ENCODE data around the gene SUMO2.
"Not testable (repeated sequence)": the region's sequence is repeated elsewhere in the genome, so short reads cannot be mapped to it uniquely, and the experiment has no call there.

Gene SUMO2

GRCh38 chr17:75152523-75152921, 30.2 kb downstream of the SUMO2 start:
- Mint-ChIP-seq H3K27me3 (no peaks in the 10 kb centered on the region), H3K27ac (ENCODE audit: low read depth) (peak overlapping the region; percentile 65), H3K4me1 (peaks cover 39% of the 10 kb centered on the region), H3K4me3 (peak overlapping the region; percentile 94), H3K36me3 (ENCODE audit: insufficient read depth) (peaks cover 22% of the 10 kb centered on the region), H3K9me3 (no peaks in the 10 kb centered on the region)
- ATAC-seq (replicated peaks; ENCODE audit: extremely low read depth, poor library complexity, severe bottlenecking), result no peak
- DNase-seq (ENCODE audit: low spot score in 2 of 2), result no peak

GRCh38 chr17:75151930-75152329, 30.8 kb downstream of the SUMO2 start:
- Mint-ChIP-seq H3K4me1 (peaks cover 39% of the 10 kb centered on the region), H3K27me3 (no peaks in the 10 kb centered on the region), H3K9me3 (no peaks in the 10 kb centered on the region), H3K27ac (ENCODE audit: low read depth) (peak overlapping the region; percentile 65), H3K36me3 (ENCODE audit: insufficient read depth) (peaks cover 28% of the 10 kb centered on the region), H3K4me3 (peak overlapping the region; percentile 94)
- DNase-seq (ENCODE audit: low spot score in 2 of 2) (no peak), ATAC-seq (replicated peaks; ENCODE audit: extremely low read depth, poor library complexity, severe bottlenecking) (no peak)

GRCh38 chr17:75147878-75148546, 34.7 kb downstream of the SUMO2 start:
- ATAC-seq (replicated peaks; ENCODE audit: extremely low read depth, poor library complexity, severe bottlenecking) (no peak), DNase-seq (ENCODE audit: low spot score in 2 of 2) (no peak)
- no peaks in the 10 kb centered on the region for H3K9me3 Mint-ChIP-seq
- H3K27ac Mint-ChIP-seq (ENCODE audit: low read depth), result peak overlapping the region; percentile 50
- H3K4me3 Mint-ChIP-seq, result no peak overlapping the region
- H3K36me3 Mint-ChIP-seq (ENCODE audit: insufficient read depth), result peaks cover 31% of the 10 kb centered on the region
- no peaks in the 10 kb centered on the region for H3K27me3 Mint-ChIP-seq
- H3K4me1 Mint-ChIP-seq, result peaks cover 22% of the 10 kb centered on the region

- no peak overlapping the region for H3K4me3 Mint-ChIP-seq
- ATAC-seq (replicated peaks; ENCODE audit: extremely low read depth, poor library complexity, severe bottlenecking), result no peak
- DNase-seq (ENCODE audit: low spot score in 2 of 2), result no peak
- peaks cover 29% of the 10 kb centered on the region for H3K36me3 Mint-ChIP-seq (ENCODE audit: insufficient read depth)
- no peaks in the 10 kb centered on the region for H3K27me3 Mint-ChIP-seq
- H3K27ac Mint-ChIP-seq (ENCODE audit: low read depth), result no peak overlapping the region
- peaks cover 13% of the 10 kb centered on the region for H3K4me1 Mint-ChIP-seq
- no peaks in the 10 kb centered on the region for H3K9me3 Mint-ChIP-seq
Measured at GRCh38 chr17:75146592-75146991, 36.2 kb downstream of the SUMO2 start.

- Mint-ChIP-seq H3K9me3 (no peaks in the 10 kb centered on the region), H3K27ac (ENCODE audit: low read depth) (no peak overlapping the region)
Measured at GRCh38 chr17:75144816-75145512, 37.8 kb downstream of the SUMO2 start.

GRCh38 chr17:75142236-75142971, 40.4 kb downstream of the SUMO2 start:
- Mint-ChIP-seq H3K4me1 (peaks cover 17% of the 10 kb centered on the region), H3K9me3 (no peaks in the 10 kb centered on the region), H3K27me3 (no peaks in the 10 kb centered on the region), H3K27ac (ENCODE audit: low read depth) (no peak overlapping the region), H3K4me3 (no peak overlapping the region), H3K36me3 (ENCODE audit: insufficient read depth) (peaks cover 22% of the 10 kb centered on the region)
- ATAC-seq (replicated peaks; ENCODE audit: extremely low read depth, poor library complexity, severe bottlenecking), result no peak
- no peak for DNase-seq (ENCODE audit: low spot score in 2 of 2)

More at GRCh38 chr17:75144816-75145512, 37.8 kb downstream of the SUMO2 start:
- no peak for ATAC-seq (replicated peaks; ENCODE audit: extremely low read depth, poor library complexity, severe bottlenecking)
- Mint-ChIP-seq H3K4me1 (peaks cover 27% of the 10 kb centered on the region), H3K36me3 (ENCODE audit: insufficient read depth) (peaks cover 29% of the 10 kb centered on the region), H3K4me3 (no peak overlapping the region), H3K27me3 (no peaks in the 10 kb centered on the region)
- DNase-seq (ENCODE audit: low spot score in 2 of 2), result no peak

- Mint-ChIP-seq H3K4me1 (peaks cover 17% of the 10 kb centered on the region), H3K4me3 (no peak overlapping the region), H3K9me3 (no peaks in the 10 kb centered on the region), H3K36me3 (ENCODE audit: insufficient read depth) (peaks cover 5% of the 10 kb centered on the region), H3K27me3 (no peaks in the 10 kb centered on the region), H3K27ac (ENCODE audit: low read depth) (peak overlapping the region; percentile 32)
- no peak for ATAC-seq (replicated peaks; ENCODE audit: extremely low read depth, poor library complexity, severe bottlenecking)
- DNase-seq (ENCODE audit: low spot score in 2 of 2), result no peak
Measured at GRCh38 chr17:75138519-75138918, 44.2 kb downstream of the SUMO2 start.

GRCh38 chr17:75137762-75138161, 45.0 kb downstream of the SUMO2 start:
- not testable (repeated sequence) for H3K27ac Mint-ChIP-seq (ENCODE audit: low read depth); H3K9me3 Mint-ChIP-seq; H3K36me3 Mint-ChIP-seq (ENCODE audit: insufficient read depth); H3K27me3 Mint-ChIP-seq; ATAC-seq (replicated peaks; ENCODE audit: extremely low read depth, poor library complexity, severe bottlenecking); H3K4me3 Mint-ChIP-seq; DNase-seq (ENCODE audit: low spot score in 2 of 2)
- peaks cover 17% of the 10 kb centered on the region for H3K4me1 Mint-ChIP-seq

- H3K4me1 Mint-ChIP-seq, result peaks cover 10% of the 10 kb centered on the region
- ATAC-seq (replicated peaks; ENCODE audit: extremely low read depth, poor library complexity, severe bottlenecking) (no peak), DNase-seq (ENCODE audit: low spot score in 2 of 2) (no peak)
- peaks cover 5% of the 10 kb centered on the region for H3K36me3 Mint-ChIP-seq (ENCODE audit: insufficient read depth)
- no peaks in the 10 kb centered on the region for H3K9me3 Mint-ChIP-seq
- no peaks in the 10 kb centered on the region for H3K27me3 Mint-ChIP-seq
- H3K4me3 Mint-ChIP-seq, result no peak overlapping the region
- H3K27ac Mint-ChIP-seq (ENCODE audit: low read depth), result peak overlapping the region; percentile 10
Measured at GRCh38 chr17:75135946-75136345, 46.8 kb downstream of the SUMO2 start.

- no peaks in the 10 kb centered on the region for H3K9me3 Mint-ChIP-seq
- H3K27ac Mint-ChIP-seq (ENCODE audit: low read depth), result no peak overlapping the region
- no peak for ATAC-seq (replicated peaks; ENCODE audit: extremely low read depth, poor library complexity, severe bottlenecking)
- H3K4me1 Mint-ChIP-seq, result peaks cover 10% of the 10 kb centered on the region
- no peaks in the 10 kb centered on the region for H3K27me3 Mint-ChIP-seq
- H3K36me3 Mint-ChIP-seq (ENCODE audit: insufficient read depth), result peaks cover 6% of the 10 kb centered on the region
- H3K4me3 Mint-ChIP-seq, result no peak overlapping the region
- no peak for DNase-seq (ENCODE audit: low spot score in 2 of 2)
Measured at GRCh38 chr17:75135452-75135851, 47.3 kb downstream of the SUMO2 start.

GRCh38 chr17:75133607-75134347, 49.0 kb downstream of the SUMO2 start:
- H3K27ac Mint-ChIP-seq (ENCODE audit: low read depth); H3K4me1 Mint-ChIP-seq; H3K36me3 Mint-ChIP-seq (ENCODE audit: insufficient read depth); H3K9me3 Mint-ChIP-seq; H3K4me3 Mint-ChIP-seq; ATAC-seq (replicated peaks; ENCODE audit: extremely low read depth, poor library complexity, severe bottlenecking); DNase-seq (ENCODE audit: low spot score in 2 of 2); H3K27me3 Mint-ChIP-seq: not testable (repeated sequence)

- no peaks in the 10 kb centered on the region for H3K27me3 Mint-ChIP-seq
- H3K4me1 Mint-ChIP-seq, result peaks cover 14% of the 10 kb centered on the region
- H3K9me3 Mint-ChIP-seq, result no peaks in the 10 kb centered on the region
- ATAC-seq (replicated peaks; ENCODE audit: extremely low read depth, poor library complexity, severe bottlenecking) (no peak), DNase-seq (ENCODE audit: low spot score in 2 of 2) (no peak)
- no peak overlapping the region for H3K27ac Mint-ChIP-seq (ENCODE audit: low read depth)
- H3K36me3 Mint-ChIP-seq (ENCODE audit: insufficient read depth), result peaks cover 9% of the 10 kb centered on the region
- no peak overlapping the region for H3K4me3 Mint-ChIP-seq
Measured at GRCh38 chr17:75133001-75133400, 49.8 kb downstream of the SUMO2 start.
